SK-N-SH (cell line): Measurements from ENCODE around the gene MEF2D. TPM values are rescaled to one million over a fixed set of nuclear protein-coding genes. Genes with fewer than 3 reads are reported as not detected.

Source experiments
- polyA plus RNA-seq, 3 experiments: library from polyadenylated mRNA; depleted of rRNA; stranded (reverse); fragments of >200 nt; gene quantifications; 2 replicates each; pipeline ENCODE4 v1.2.3, GENCODE V29; 2012
- small RNA-seq, 7 experiments: library from RNA; depleted of rRNA; stranded (forward); fragments of <200 nt; gene quantifications; one replicate each; pipeline ENCODE3, GENCODE V24; 2012

MEF2D gene
- polyA plus RNA-seq, 1 of the 3 experiments (the other 2 are of a cell fraction): 14.3 TPM

Small RNAs within 50 kb of the gene (small RNA-seq; reads per million reads assigned to genes)
- gene MIR9-1 (0 to 0.06 (median 0) reads per million in 7 experiments), gene RF00019 (0 reads per million in 7 experiments)

Other genes with a start within 250 kb of the MEF2D start
- gene SMG5, start 217.9 kb downstream of the MEF2D start, polyA plus RNA-seq (2012; rRNA removed): 21.3 and 28.2 TPM in 2 replicates
- 4.2 and 4.5 TPM in 2 replicates for gene TMEM79, start 216.4 kb downstream of the MEF2D start, polyA plus RNA-seq (2012; rRNA removed)
- gene GLMP, start 205.1 kb downstream of the MEF2D start, polyA plus RNA-seq (2012; rRNA removed): 40.5 and 41.7 TPM in 2 replicates
- gene VHLL, start 201.5 kb downstream of the MEF2D start, polyA plus RNA-seq (2012; rRNA removed): not detected in 2 replicates
- 295 and 359 TPM in 2 replicates for gene CCT3, start 162.5 kb downstream of the MEF2D start, polyA plus RNA-seq (2012; rRNA removed)
- gene TSACC, start 162.2 kb downstream of the MEF2D start, polyA plus RNA-seq (2012; rRNA removed): 1.5 TPM in 2 replicates
- gene RHBG, start 131.6 kb downstream of the MEF2D start, polyA plus RNA-seq (2012; rRNA removed): 0.18 TPM in 1 of 2 replicates, not detected in the other
- 14.4 and 15.6 TPM in 2 replicates for gene IQGAP3, start 71.8 kb upstream of the MEF2D start, polyA plus RNA-seq (2012; rRNA removed)
- gene TTC24, start 78.9 kb upstream of the MEF2D start, polyA plus RNA-seq (2012; rRNA removed): not detected in 2 replicates
- 68.5 and 98.4 TPM in 2 replicates for gene NAXE, start 91.0 kb upstream of the MEF2D start, polyA plus RNA-seq (2012; rRNA removed)
- gene GPATCH4, start 100.7 kb upstream of the MEF2D start, polyA plus RNA-seq (2012; rRNA removed): 36.6 and 46.8 TPM in 2 replicates
- 0.10 and 0.20 TPM in 2 replicates for gene HAPLN2, start 118.6 kb upstream of the MEF2D start, polyA plus RNA-seq (2012; rRNA removed)
- 0.13 and 0.25 TPM in 2 replicates for gene BCAN, start 141.3 kb upstream of the MEF2D start, polyA plus RNA-seq (2012; rRNA removed)
- gene NES, start 176.6 kb upstream of the MEF2D start, polyA plus RNA-seq (2012; rRNA removed): 12.6 and 15.8 TPM in 2 replicates
- gene CRABP2, start 204.8 kb upstream of the MEF2D start, polyA plus RNA-seq (2012; rRNA removed): 13.3 and 42.1 TPM in 2 replicates
- gene METTL25B, start 227.7 kb upstream of the MEF2D start, polyA plus RNA-seq (2012; rRNA removed): 20.1 and 21.2 TPM in 2 replicates
- 31.6 and 44.3 TPM in 2 replicates for gene ISG20L2, start 228.0 kb upstream of the MEF2D start, polyA plus RNA-seq (2012; rRNA removed)
- gene MRPL24, start 240.3 kb upstream of the MEF2D start, polyA plus RNA-seq (2012; rRNA removed): 149 and 171 TPM in 2 replicates